HFFc6 (cell line): Measurements from ENCODE around the gene CACNA1C. TPM values are rescaled to one million over a fixed set of nuclear protein-coding genes. Genes with fewer than 3 reads are reported as not detected.

ENCODE experiments used
- DNase-seq: peaks from one replicate; pipeline ENCODE4 v3.0.0-alpha.2; 2018
- H3K27ac Mint-ChIP-seq: 2 replicates; pipeline ENCODE4 v1.8.0; 2020; ENCODE audit warnings: mild to moderate bottlenecking, mixed read lengths
- H3K27me3 Mint-ChIP-seq: 2 replicates; pipeline ENCODE4 v1.8.0; 2021; ENCODE audit warnings: mild to moderate bottlenecking, moderate library complexity, mixed read lengths; ENCODE audit not compliant: insufficient read depth
- H3K36me3 Mint-ChIP-seq: 2 replicates; pipeline ENCODE4 v1.8.0; 2021; ENCODE audit warnings: low read depth, mixed read lengths
- H3K4me1 Mint-ChIP-seq: 2 replicates; pipeline ENCODE4 v1.8.0; 2020; ENCODE audit warnings: low read depth, mixed read lengths
- H3K4me3 Mint-ChIP-seq: 2 replicates; pipeline ENCODE4 v1.8.0; 2020; ENCODE audit warnings: mild to moderate bottlenecking, moderate library complexity, mixed read lengths
- H3K9me3 Mint-ChIP-seq: 2 replicates; pipeline ENCODE4 v1.8.0; 2020; ENCODE audit warnings: mild to moderate bottlenecking, mixed read lengths
- total RNA-seq, 6 experiments: library from RNA; stranded (reverse); fragmentation: NEBNext Ultra II Directional; extraction: Animal tissue kit (Norgen Biotek cat#: 25700); gene quantifications; 2 replicates in 1 of 6; 3 replicates in 5 of 6; pipeline ENCODE4 v1.2.3, GENCODE V29; 2021
- TF ChIP-seq, protein P1 (sequence below): fragments of 200-600 bp; sonication (generic); IDR thresholded peaks from 2 replicates; pipeline ENCODE4 v1.5.0; 2021; ENCODE audit warnings: antibody characterized with exemption, mild to moderate bottlenecking

CACNA1C gene
- total RNA-seq, 6 experiments from 2014 or later: 6.7 to 11.5 (median 10.6) TPM

DNA sequence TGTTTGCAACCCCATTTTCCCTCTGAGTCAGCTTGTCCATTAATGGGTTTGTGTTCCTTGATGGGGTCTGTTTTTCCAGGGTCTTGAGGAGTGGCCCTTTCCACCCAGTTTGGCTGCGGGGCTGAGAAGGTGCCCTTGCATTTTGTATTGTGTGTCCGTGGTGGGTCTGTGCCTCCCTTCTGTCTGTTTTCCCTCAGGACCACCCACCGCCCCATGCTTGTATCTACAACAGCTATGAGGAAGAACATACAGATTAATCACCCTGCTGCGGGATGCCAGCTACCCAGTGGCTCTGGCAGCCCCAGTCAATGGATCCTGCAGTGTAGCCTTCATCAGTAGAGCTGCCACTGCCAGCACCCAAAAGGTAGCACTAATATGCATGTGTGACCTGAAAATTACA, 235.7 kb downstream of the CACNA1C start:
- H3K27me3 Mint-ChIP-seq: peaks cover 3% of the 10 kb centered on the region; the same call in 1 of the 2 replicates
- peak overlapping the region; percentile 54 for H3K4me3 Mint-ChIP-seq
- TF ChIP-seq, protein P1, sequence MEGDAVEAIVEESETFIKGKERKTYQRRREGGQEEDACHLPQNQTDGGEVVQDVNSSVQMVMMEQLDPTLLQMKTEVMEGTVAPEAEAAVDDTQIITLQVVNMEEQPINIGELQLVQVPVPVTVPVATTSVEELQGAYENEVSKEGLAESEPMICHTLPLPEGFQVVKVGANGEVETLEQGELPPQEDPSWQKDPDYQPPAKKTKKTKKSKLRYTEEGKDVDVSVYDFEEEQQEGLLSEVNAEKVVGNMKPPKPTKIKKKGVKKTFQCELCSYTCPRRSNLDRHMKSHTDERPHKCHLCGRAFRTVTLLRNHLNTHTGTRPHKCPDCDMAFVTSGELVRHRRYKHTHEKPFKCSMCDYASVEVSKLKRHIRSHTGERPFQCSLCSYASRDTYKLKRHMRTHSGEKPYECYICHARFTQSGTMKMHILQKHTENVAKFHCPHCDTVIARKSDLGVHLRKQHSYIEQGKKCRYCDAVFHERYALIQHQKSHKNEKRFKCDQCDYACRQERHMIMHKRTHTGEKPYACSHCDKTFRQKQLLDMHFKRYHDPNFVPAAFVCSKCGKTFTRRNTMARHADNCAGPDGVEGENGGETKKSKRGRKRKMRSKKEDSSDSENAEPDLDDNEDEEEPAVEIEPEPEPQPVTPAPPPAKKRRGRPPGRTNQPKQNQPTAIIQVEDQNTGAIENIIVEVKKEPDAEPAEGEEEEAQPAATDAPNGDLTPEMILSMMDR: no peak
- peaks cover 98% of the 10 kb centered on the region for H3K4me1 Mint-ChIP-seq
- no peaks in the 10 kb centered on the region for H3K36me3 Mint-ChIP-seq
- H3K27ac Mint-ChIP-seq: peak overlapping the region; percentile 98
- DNase-seq: no peak
- H3K9me3 Mint-ChIP-seq: no peaks in the 10 kb centered on the region

DNA sequence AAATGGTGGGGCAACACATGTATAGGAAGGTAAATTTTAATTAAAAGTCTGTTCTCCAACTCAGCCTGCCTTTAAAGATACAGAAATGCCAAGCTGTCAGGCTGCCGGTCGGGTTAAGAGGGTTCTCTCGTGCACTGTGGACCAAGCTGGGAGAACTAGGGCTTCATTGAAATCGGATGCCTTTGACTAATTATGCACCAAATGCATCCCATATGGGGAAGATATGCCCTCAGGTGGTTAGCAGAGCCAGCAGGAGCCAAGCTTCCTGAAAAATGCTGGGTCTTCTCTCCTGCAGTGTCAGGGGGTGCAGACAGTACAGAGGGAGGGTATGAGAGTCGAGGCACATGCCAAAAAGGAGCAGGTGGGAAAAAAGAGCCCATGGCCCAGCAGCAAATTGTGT, 236.1 kb downstream of the CACNA1C start:
- H3K4me1 Mint-ChIP-seq: peaks cover 98% of the 10 kb centered on the region
- no peaks in the 10 kb centered on the region for H3K9me3 Mint-ChIP-seq
- H3K36me3 Mint-ChIP-seq: no peaks in the 10 kb centered on the region
- TF ChIP-seq, protein P1: peak; percentile 9; the same call in 1 of the 2 replicates
- H3K4me3 Mint-ChIP-seq: peak overlapping the region; percentile 54
- peak overlapping the region; percentile 98 for H3K27ac Mint-ChIP-seq
- peaks cover 3% of the 10 kb centered on the region; the same call in 1 of the 2 replicates for H3K27me3 Mint-ChIP-seq
- DNase-seq: peak; percentile 34

DNA sequence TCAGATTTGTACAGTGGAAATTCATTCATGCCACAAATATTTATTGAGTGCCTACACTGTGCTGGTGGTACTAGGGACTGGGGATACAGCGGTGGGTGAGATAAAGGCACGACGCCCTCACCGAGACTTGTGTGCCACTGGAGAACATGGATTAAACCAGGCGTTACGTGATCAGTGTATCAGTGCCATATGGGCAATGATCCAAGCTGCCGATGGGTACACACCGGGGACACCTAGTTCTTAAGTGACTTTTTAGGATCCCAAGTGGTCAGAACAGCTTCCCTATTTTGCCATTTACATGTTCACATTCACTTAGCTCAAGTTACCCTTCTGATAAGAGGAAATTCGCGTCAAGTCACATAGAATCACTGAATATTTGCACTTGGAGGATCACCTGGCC, 236.7 kb downstream of the CACNA1C start:
- H3K9me3 Mint-ChIP-seq: no peaks in the 10 kb centered on the region
- TF ChIP-seq, protein P1: no peak
- peaks cover 98% of the 10 kb centered on the region for H3K4me1 Mint-ChIP-seq
- no peak for DNase-seq
- H3K27ac Mint-ChIP-seq: peak overlapping the region; percentile 98; the same call in 1 of the 2 replicates
- H3K36me3 Mint-ChIP-seq: no peaks in the 10 kb centered on the region
- H3K4me3 Mint-ChIP-seq: peak overlapping the region; percentile 54; the same call in 1 of the 2 replicates
- peaks cover 3% of the 10 kb centered on the region; the same call in 1 of the 2 replicates for H3K27me3 Mint-ChIP-seq

DNA sequence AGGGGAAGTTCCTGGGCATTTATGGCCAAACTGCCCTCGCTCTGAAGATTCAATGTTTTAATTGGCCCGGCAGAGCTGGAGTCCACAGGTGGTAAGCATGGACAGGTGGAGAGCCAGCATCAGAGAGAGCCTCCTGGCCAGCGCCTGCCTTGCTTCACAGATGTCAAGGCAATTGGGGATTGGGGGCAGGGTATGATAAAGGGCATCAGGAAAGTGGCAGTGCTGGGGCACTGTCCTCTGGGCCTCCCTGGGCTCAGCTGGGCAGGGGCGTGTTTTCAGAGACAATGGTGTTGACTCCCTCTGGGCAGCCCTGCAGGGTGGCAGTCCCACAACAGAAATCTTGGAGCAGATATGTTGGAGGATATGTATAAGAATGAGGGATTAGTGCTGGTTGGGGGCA, 237.3 kb downstream of the CACNA1C start:
- no peaks in the 10 kb centered on the region for H3K9me3 Mint-ChIP-seq
- TF ChIP-seq, protein P1: no peak
- no peak overlapping the region for H3K27ac Mint-ChIP-seq
- H3K36me3 Mint-ChIP-seq: no peaks in the 10 kb centered on the region
- H3K27me3 Mint-ChIP-seq: peaks cover 5% of the 10 kb centered on the region; the same call in 1 of the 2 replicates
- DNase-seq: no peak
- peaks cover 98% of the 10 kb centered on the region for H3K4me1 Mint-ChIP-seq
- no peak overlapping the region for H3K4me3 Mint-ChIP-seq

DNA sequence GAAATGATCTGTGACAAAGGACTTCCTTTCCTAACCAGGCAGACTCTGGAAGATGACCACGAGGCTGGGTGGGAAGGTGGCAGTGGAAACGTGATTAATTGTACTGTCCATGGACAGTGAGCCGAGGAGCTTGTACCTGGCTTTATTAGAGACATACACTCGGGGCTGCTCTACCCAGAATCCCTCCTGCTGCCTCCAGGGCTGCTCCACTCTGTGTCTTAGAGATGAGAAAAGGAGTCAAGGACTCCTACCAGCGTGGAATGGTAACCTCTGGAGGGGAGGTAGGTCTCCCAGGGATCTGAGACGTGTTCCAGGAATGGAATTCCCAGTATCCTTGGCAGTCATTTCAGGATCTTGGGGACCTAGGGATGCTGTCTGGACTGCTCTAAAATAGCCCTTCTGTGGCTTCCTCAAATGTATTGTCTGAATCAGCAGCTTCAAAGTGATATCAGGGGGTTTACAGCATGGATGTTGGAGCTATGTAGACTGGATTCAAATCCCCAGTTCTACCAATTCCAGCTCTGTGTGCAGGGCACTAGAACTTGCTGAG, 237.8 kb downstream of the CACNA1C start:
- H3K36me3 Mint-ChIP-seq: no peaks in the 10 kb centered on the region
- H3K9me3 Mint-ChIP-seq: no peaks in the 10 kb centered on the region
- H3K4me3 Mint-ChIP-seq: no peak overlapping the region
- TF ChIP-seq, protein P1: no peak
- H3K27me3 Mint-ChIP-seq: peaks cover 5% of the 10 kb centered on the region; the same call in 1 of the 2 replicates
- H3K27ac Mint-ChIP-seq: no peak overlapping the region
- no peak for DNase-seq
- H3K4me1 Mint-ChIP-seq: peaks cover 98% of the 10 kb centered on the region
